Spinal cord (tissue), 10 donors: ENCODE results near the gene LGMN. TPM values are rescaled to one million over a fixed set of nuclear protein-coding genes. Genes with fewer than 3 reads are reported as not detected.
"Not testable (repeated sequence)": the region's sequence is repeated elsewhere in the genome, so short reads cannot be mapped to it uniquely, and the experiment has no call there.

Source experiments
- DNase-seq, 6 donors: peaks; one replicate each; pipeline versions ENCODE4 v3.0.0 to v3.0.0-alpha.2; 2013 to 2015; ENCODE audit warnings: low spot score in 6 of 6, low read depth in 4 of 6
- H3K27ac ChIP-seq: one replicate; pipeline ENCODE4 v1.5.1; 2013; ENCODE audit warnings: low read depth, low read length, control low read depth
- H3K27me3 ChIP-seq: one replicate; pipeline ENCODE4 v1.6.1; 2013; ENCODE audit warnings: low read length; ENCODE audit not compliant: control insufficient read depth, insufficient read depth
- H3K36me3 ChIP-seq: one replicate; pipeline ENCODE4 v1.6.1; 2013; ENCODE audit warnings: low read length; ENCODE audit not compliant: control insufficient read depth, insufficient read depth
- H3K4me1 ChIP-seq: one replicate; pipeline ENCODE4 v1.6.1; 2013; ENCODE audit warnings: low read length; ENCODE audit not compliant: control insufficient read depth, insufficient read depth
- H3K4me3 ChIP-seq: one replicate; pipeline ENCODE4 v1.5.1; 2013; ENCODE audit warnings: low read depth, low read length, control low read depth
- H3K9me3 ChIP-seq: one replicate; pipeline ENCODE4 v1.6.1; 2013; ENCODE audit warnings: low read length; ENCODE audit not compliant: control insufficient read depth, insufficient read depth
- WGBS: methylation state at CpG from one replicate; pipeline ENCODE4 v1.1.5; 2013; ENCODE audit warnings: missing lambda C conversion rate; ENCODE audit not compliant: insufficient coverage; 5-methylcytosine and 5-hydroxymethylcytosine counted together
- polyA plus RNA-seq, 2 donors: library from polyadenylated mRNA; unstranded; fragments of 120-200 nt; gene quantifications; one replicate each; pipeline ENCODE4 v1.2.1, GENCODE V29; 2013; ENCODE audit not compliant: insufficient read length in 2 of 2
- total RNA-seq, 2 donors: library from RNA; depleted of rRNA in 1 of 2; stranded (reverse); fragments of 120-200 nt in 1 of 2; fragments of >200 nt in 1 of 2; gene quantifications; one replicate each; pipeline versions ENCODE4 v1.2.3 to v1.2.4, GENCODE V29; 2013 to 2014
- donor health status: healthy.

The LGMN gene
- total and polyA plus RNA-seq, 4 donors: 67.4 to 118 (median 88.2) TPM

DNA sequence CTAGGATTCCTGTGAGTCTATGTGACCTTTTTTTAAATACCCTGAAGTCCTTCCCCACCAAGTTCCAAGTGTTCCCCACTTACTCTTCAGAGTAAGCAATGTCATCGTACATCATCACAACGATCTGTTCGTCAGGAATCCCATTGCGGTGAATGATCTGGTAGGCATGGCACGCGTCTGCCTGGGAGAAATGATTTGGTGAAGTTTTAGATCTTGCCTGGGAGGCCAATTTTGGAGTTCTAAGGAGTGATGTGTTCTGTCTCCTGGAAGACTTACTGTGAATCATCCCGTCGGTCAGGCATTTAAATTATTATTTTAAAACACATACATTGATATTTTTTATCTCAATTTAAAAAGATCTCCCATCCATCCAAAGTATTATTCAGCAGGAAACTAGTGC lies 29.8 kb downstream of the LGMN start:
- H3K36me3 ChIP-seq: peaks cover 12% of the 10 kb centered on the region
- H3K27ac ChIP-seq: no peak overlapping the region
- H3K4me3 ChIP-seq: no peak overlapping the region
- no peak for DNase-seq
- 93% methylated on average over 3 of the region's 8 CpGs for WGBS
- H3K27me3 ChIP-seq: no peaks in the 10 kb centered on the region
- H3K4me1 ChIP-seq: no peaks in the 10 kb centered on the region
- H3K9me3 ChIP-seq: no peaks in the 10 kb centered on the region

DNA sequence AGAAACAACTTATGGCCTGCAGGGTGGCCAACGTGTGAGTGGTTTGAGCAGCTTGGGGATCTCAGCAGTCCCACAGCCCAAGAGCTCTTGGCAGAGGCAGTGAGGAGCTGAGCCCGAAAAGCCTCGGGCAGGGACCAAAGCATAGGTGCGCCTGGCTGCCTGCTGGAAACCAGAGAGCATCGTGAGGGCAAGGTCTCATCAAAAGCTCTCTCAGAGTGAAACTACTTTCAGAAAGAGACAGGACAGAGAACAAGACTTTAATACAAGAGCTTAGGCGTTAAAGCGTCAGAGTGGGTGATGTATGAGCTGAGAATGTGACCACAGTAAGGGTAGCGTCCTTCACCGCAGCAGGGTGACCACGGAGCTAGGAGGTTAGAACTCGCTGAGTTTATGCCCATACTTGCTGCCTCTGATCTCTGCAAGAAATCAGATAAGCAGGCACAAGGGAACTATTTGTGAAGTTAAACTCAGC lies 30.8 kb downstream of the LGMN start:
- H3K36me3 ChIP-seq: peaks cover 20% of the 10 kb centered on the region
- H3K9me3 ChIP-seq: no peaks in the 10 kb centered on the region
- H3K4me1 ChIP-seq: no peaks in the 10 kb centered on the region
- WGBS: 55% methylated on average over 11 of the region's 11 CpGs
- H3K27ac ChIP-seq: no peak overlapping the region
- no peaks in the 10 kb centered on the region for H3K27me3 ChIP-seq
- no peak for DNase-seq
- no peak overlapping the region for H3K4me3 ChIP-seq

DNA sequence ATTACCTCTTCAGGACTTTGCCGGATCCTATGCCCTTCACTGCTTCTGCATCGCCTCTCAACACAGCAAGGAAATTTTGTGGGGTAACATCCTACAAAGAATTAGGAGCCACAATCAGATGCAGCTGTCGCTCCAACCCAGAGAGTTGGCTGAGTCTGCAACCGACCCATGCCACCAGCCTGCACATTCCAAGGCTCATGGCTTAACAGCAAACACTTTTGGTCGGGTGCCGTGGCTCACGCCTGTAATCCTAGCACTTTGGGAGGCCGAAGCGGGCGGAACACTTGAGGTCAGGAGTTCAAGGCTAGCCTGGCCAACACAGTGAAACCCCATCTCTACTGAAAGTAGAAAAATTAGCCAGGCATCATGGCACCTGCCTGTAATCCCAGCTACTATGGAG lies 32.3 kb downstream of the LGMN start:
- Histone ChIP-seq H3K4me3 (no peak overlapping the region), H3K27ac (no peak overlapping the region)
- WGBS: 94% methylated on average over 5 of the region's 10 CpGs

DNA sequence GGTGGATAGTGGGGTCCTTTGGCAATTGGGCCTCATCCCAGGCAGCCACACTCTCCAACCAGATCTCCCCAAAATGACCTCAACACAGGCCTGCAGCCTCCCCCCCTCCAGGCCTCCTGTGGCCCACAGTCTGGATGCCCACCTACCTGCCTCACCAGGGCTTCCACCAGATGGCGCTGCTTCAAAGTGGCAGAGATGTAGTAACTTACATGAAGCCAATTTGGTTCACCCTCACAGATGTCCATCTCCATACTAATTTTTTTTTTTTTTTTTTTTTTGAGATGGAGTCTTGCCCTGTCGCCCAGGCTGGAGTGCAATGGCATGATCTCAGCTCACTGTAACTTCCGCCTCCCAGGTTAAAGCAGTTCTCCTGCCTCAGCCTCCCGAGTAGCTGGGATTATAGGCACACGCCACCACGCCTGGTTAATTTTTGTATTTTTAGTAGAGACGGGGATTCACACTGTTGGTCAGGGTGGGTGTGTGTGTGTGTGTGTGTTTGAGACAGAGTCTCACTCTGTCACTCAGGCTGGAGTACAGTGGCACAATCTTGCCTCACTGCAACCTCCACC lies 33.6 kb downstream of the LGMN start:
- WGBS: 69% methylated on average over 2 of the region's 7 CpGs
- not testable (repeated sequence) for H3K4me3 ChIP-seq, H3K4me1 ChIP-seq, H3K27ac ChIP-seq, H3K9me3 ChIP-seq, H3K27me3 ChIP-seq
- peaks cover 39% of the 10 kb centered on the region for H3K36me3 ChIP-seq
- peak in 1 of 6 donors; percentile 37 for DNase-seq

More for the DNA sequence above, 32.3 kb downstream of the LGMN start:
- no peaks in the 10 kb centered on the region for H3K27me3 ChIP-seq
- no peaks in the 10 kb centered on the region for H3K9me3 ChIP-seq
- DNase-seq: no peak
- H3K36me3 ChIP-seq: peaks cover 26% of the 10 kb centered on the region
- H3K4me1 ChIP-seq: no peaks in the 10 kb centered on the region

DNA sequence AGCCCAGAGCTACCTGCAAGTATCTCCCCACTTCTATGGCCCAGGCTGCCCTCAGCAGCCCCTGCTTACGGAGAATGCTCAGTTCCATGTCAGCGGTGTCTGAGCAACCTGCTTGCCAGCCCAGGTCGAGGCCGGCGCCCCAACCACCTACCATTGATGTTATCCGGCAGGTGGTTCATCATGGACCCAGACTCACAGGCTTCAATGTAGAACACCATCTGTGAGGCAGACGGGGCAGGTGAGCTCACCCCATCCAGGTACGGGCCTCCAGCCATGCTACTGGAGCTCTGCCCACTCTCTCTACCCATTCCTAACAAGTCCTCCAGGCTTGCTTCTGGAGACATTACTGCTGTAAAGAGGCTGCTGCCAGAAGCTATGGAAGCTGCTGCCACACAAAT lies 35.8 kb downstream of the LGMN start:
- WGBS: 99% methylated on average over 8 of the region's 8 CpGs
- H3K27me3 ChIP-seq: no peaks in the 10 kb centered on the region
- H3K4me1 ChIP-seq: peaks cover 7% of the 10 kb centered on the region
- no peaks in the 10 kb centered on the region for H3K9me3 ChIP-seq
- no peak for DNase-seq
- no peak overlapping the region for H3K4me3 ChIP-seq
- peaks cover 45% of the 10 kb centered on the region for H3K36me3 ChIP-seq
- no peak overlapping the region for H3K27ac ChIP-seq

DNA sequence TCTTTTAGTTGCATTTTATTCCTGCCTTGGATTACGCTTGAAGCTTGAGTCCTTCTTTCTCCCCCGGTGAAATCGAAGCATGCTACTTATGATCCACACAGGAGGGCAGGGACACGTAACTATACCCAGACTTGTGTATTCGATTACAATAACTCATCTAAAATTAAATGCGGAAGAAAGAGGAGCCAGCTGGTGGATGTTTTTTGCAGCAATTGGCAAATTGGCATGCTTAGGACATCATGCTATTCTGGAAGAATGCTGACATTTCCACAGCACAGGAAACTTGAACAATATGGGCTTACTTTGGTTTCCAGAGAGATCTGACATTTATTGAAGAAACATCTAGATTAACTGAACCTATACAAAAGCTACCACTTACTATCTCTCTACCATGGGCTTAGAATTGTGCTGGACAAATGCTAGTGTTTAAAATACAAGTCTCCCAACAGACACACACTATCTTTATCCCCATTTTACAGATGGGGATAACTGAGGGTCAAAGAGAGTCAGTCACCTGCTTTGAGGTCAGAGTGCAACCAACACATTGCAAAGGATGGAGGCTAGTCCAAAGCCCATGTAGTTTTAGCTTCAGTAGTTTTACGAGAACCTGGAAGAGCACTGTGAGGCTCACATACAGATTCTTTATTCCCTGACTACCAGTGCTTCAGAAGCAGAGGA lies 36.3 kb downstream of the LGMN start:
- WGBS: 88% methylated on average over 2 of the region's 7 CpGs
- H3K27me3 ChIP-seq: no peaks in the 10 kb centered on the region
- H3K27ac ChIP-seq: no peak overlapping the region
- no peak overlapping the region for H3K4me3 ChIP-seq
- peaks cover 43% of the 10 kb centered on the region for H3K36me3 ChIP-seq
- H3K4me1 ChIP-seq: peaks cover 7% of the 10 kb centered on the region
- H3K9me3 ChIP-seq: no peaks in the 10 kb centered on the region
- no peak for DNase-seq

DNA sequence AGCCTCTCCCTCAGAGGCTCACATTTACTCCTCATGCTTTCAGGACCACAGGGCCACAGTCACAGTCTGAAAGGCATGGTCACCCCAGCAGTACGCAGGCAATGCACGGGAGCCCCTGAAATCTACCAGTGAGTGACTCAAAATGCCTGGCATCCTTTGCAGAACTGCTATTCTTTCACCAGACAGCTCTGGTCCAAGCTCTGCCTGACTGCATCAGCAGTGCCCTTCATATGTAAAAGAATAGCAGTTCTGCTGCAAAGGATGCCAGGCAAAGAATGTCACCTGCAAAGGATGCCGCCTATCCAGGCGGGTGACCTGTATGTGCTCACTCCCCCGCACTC lies 38.5 kb downstream of the LGMN start:
- H3K4me1 ChIP-seq: peaks cover 7% of the 10 kb centered on the region
- 97% methylated on average over 5 of the region's 5 CpGs for WGBS
- no peaks in the 10 kb centered on the region for H3K9me3 ChIP-seq
- no peaks in the 10 kb centered on the region for H3K27me3 ChIP-seq
- no peak for DNase-seq
- no peak overlapping the region for H3K4me3 ChIP-seq
- no peak overlapping the region for H3K27ac ChIP-seq
- peaks cover 46% of the 10 kb centered on the region for H3K36me3 ChIP-seq

DNA sequence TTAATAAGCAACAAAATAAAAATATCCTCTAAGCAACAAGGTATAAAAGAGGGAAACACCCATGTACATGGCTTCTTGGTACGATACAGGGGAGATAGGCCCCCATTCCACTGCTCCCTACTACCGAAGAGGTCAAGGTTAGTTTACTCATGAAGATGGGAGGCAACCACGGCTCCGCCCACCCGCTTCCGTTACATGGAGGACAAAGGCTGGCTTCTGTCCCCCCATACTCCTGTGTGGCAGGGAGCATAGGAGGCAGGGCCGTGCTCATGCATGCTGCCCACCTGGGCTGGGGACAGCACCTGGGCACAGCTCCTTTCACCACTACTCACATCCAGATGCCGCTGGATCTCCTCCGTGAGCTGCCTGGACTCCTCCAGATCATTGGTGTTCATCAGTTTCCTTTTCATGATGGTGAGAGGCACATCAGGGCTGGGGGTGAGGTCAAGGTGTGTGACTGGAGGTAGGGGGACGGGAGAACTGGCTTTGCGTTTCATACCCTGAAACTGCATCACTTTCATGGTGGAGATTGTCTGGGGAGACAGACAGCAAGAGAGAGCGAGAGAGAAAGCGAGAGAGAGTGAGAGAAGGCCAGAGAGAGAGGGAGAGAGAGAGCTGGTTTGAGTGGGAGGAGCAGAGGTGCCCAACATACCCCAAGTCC lies 39.0 kb downstream of the LGMN start:
- H3K27ac ChIP-seq: no peak overlapping the region
- H3K4me3 ChIP-seq: no peak overlapping the region
- H3K4me1 ChIP-seq: peaks cover 7% of the 10 kb centered on the region
- no peaks in the 10 kb centered on the region for H3K27me3 ChIP-seq
- H3K36me3 ChIP-seq: peaks cover 47% of the 10 kb centered on the region
- WGBS: 97% methylated on average over 8 of the region's 13 CpGs
- no peak for DNase-seq
- H3K9me3 ChIP-seq: no peaks in the 10 kb centered on the region

DNA sequence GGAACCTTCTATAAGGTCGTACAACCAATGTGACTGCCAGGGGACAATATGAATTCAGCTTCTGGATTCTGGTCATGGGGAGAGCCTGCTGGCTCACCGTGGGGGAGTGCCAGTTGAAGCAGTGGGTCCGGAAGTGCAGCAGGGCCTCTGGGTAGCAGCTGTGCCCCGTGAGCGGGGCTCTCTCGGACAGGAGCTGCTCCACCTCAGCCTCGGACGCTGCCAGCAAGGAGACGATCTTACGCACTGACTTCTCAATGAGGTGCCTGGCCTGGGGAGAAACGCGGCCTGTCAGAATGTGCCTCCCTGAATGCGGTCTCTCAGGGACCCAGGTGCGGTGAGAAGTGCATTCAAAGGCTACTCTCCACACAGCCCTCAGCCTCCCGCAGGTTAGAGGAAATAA lies 42.0 kb downstream of the LGMN start:
- H3K36me3 ChIP-seq: peaks cover 51% of the 10 kb centered on the region
- H3K4me1 ChIP-seq: peaks cover 7% of the 10 kb centered on the region
- 88% methylated on average over 14 of the region's 15 CpGs for WGBS
- no peaks in the 10 kb centered on the region for H3K9me3 ChIP-seq
- no peak overlapping the region for H3K27ac ChIP-seq
- no peak for DNase-seq
- no peaks in the 10 kb centered on the region for H3K27me3 ChIP-seq
- no peak overlapping the region for H3K4me3 ChIP-seq

DNA sequence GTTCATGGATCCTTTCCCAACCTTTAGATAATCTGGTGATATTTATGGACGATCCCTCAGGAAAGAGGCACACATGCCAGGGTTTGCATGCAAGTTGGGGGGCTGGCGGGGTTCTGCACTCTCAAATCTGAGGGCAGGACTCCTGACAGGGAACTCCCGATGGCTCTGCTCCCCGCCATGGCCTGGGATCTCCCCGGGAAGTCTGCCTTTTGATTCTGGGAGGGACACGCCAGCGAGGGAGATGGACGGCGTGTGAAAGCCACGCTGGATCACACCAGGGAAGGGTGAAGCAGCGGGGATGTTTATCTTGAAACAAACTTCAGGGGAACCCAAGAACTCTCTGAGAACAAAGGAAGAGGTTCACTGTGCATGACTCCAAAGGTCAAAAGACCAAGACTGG lies 43.6 kb downstream of the LGMN start:
- H3K4me3 ChIP-seq: no peak overlapping the region
- peaks cover 38% of the 10 kb centered on the region for H3K36me3 ChIP-seq
- DNase-seq: no peak
- peaks cover 7% of the 10 kb centered on the region for H3K4me1 ChIP-seq
- H3K27ac ChIP-seq: no peak overlapping the region
- WGBS: 89% methylated on average over 6 of the region's 11 CpGs
- no peaks in the 10 kb centered on the region for H3K9me3 ChIP-seq
- H3K27me3 ChIP-seq: no peaks in the 10 kb centered on the region
